Measurements from ENCODE around the gene BMERB1. TPM values are rescaled to one million over a fixed set of nuclear protein-coding genes. Genes with fewer than 3 reads are reported as not detected.
"Not testable (repeated sequence)": the region's sequence is repeated elsewhere in the genome, so short reads cannot be mapped to it uniquely, and the experiment has no call there.

BMERB1 gene
- total RNA-seq, 1 experiment from 2014 or later, result 80.0 TPM

- POLR2A ChIA-PET, result no interaction called here
- CTCF ChIA-PET, result no interaction called here
- H3K9me3 ChIP-seq (ENCODE audit: control insufficient read depth, insufficient read depth, low read depth, low read length), result no peaks in the 10 kb centered on the region
- ATAC-seq (no peak), DNase-seq (ENCODE audit: low read depth, low spot score) (no peak)
- H3K36me3 ChIP-seq (ENCODE audit: control insufficient read depth, insufficient read depth, low read length), result no peaks in the 10 kb centered on the region
- H3K4me3 ChIP-seq (ENCODE audit: low read depth in 2 of 2, low read length in 2 of 2), result no peak overlapping the region
- BruUV-seq (replicated peaks), result no TSS peak
- no peak for TF ChIP-seq TCF7L2 (IDR thresholded peaks at IDR 0.05; ENCODE audit: low read depth, low read length)
- no peak for TF ChIP-seq REST (IDR thresholded peaks at IDR 0.05; ENCODE audit: insufficient read depth in 1 of 2, low read depth in 2 of 2, low read length in 1 of 2)
- TF ChIP-seq SIN3A (IDR thresholded peaks at IDR 0.05; ENCODE audit: borderline replicate concordance, insufficient read depth, low read depth, low read length), result no peak
- no peak for TF ChIP-seq CTCF (IDR thresholded peaks at IDR 0.05)
- no peak for TF ChIP-seq POLR2AphosphoS5 (IDR thresholded peaks at IDR 0.05; ENCODE audit: low read depth, low read length)
- H3K27ac ChIP-seq (ENCODE audit: low read length), result no peak overlapping the region
- intact Hi-C loops (cut with micrococcal nuclease; ENCODE audit: unreplicated experiment) (no loop called here), in situ Hi-C loops (cut with HindIII; ENCODE audit: low pct_unique_long_range_greater_than_20kb, low sequenced_read_pairs) (no loop called here)
- no peaks in the 10 kb centered on the region for H3K4me1 ChIP-seq (ENCODE audit: control insufficient read depth, insufficient read depth, low read length)
- no peaks in the 10 kb centered on the region for H3K27me3 ChIP-seq (ENCODE audit: control insufficient read depth, insufficient read depth, low read length)
Observed at GRCh38 chr16:15401972-15402371, 32.4 kb upstream of the BMERB1 start.

GRCh38 chr16:15403392-15403995 is 30.9 kb upstream of the BMERB1 start:
- no peaks in the 10 kb centered on the region for H3K27me3 ChIP-seq (ENCODE audit: control insufficient read depth, insufficient read depth, low read length)
- CTCF ChIA-PET, result interaction anchor here (0.6 kb wide), 1 partner anchor 20 kb away, joined by 3 read pairs; no protein-coding TSS in a partner anchor
- DNase-seq (ENCODE audit: low read depth, low spot score) (no peak), ATAC-seq (no peak)
- no TSS peak for BruUV-seq (replicated peaks)
- H3K27ac ChIP-seq (ENCODE audit: low read length), result no peak overlapping the region
- no peaks in the 10 kb centered on the region for H3K9me3 ChIP-seq (ENCODE audit: control insufficient read depth, insufficient read depth, low read depth, low read length)
- no peak overlapping the region for H3K4me3 ChIP-seq (ENCODE audit: low read depth in 2 of 2, low read length in 2 of 2)
- POLR2A ChIA-PET, result interaction anchor here (0.5 to 0.6 kb wide), 2 partner anchors 40 to 300 kb away, joined by 3 read pairs; no protein-coding TSS in a partner anchor
- H3K36me3 ChIP-seq (ENCODE audit: control insufficient read depth, insufficient read depth, low read length), result no peaks in the 10 kb centered on the region
- H3K4me1 ChIP-seq (ENCODE audit: control insufficient read depth, insufficient read depth, low read length), result no peaks in the 10 kb centered on the region
- TF ChIP-seq CTCF (IDR thresholded peaks at IDR 0.05) (no peak), SIN3A (IDR thresholded peaks at IDR 0.05; ENCODE audit: borderline replicate concordance, insufficient read depth, low read depth, low read length) (no peak), REST (IDR thresholded peaks at IDR 0.05; ENCODE audit: insufficient read depth in 1 of 2, low read depth in 2 of 2, low read length in 1 of 2) (no peak), POLR2AphosphoS5 (IDR thresholded peaks at IDR 0.05; ENCODE audit: low read depth, low read length) (no peak), TCF7L2 (IDR thresholded peaks at IDR 0.05; ENCODE audit: low read depth, low read length) (no peak)
- in situ Hi-C loops (cut with HindIII; ENCODE audit: low pct_unique_long_range_greater_than_20kb, low sequenced_read_pairs), result no loop called here
- intact Hi-C loops (cut with micrococcal nuclease; ENCODE audit: unreplicated experiment), result no loop called here

- DNase-seq (ENCODE audit: low read depth, low spot score); H3K4me3 ChIP-seq (ENCODE audit: low read depth in 2 of 2, low read length in 2 of 2); H3K9me3 ChIP-seq (ENCODE audit: control insufficient read depth, insufficient read depth, low read depth, low read length); BruUV-seq (replicated peaks); H3K27ac ChIP-seq (ENCODE audit: low read length); H3K4me1 ChIP-seq (ENCODE audit: control insufficient read depth, insufficient read depth, low read length); H3K27me3 ChIP-seq (ENCODE audit: control insufficient read depth, insufficient read depth, low read length); in situ Hi-C loops (cut with HindIII; ENCODE audit: low pct_unique_long_range_greater_than_20kb, low sequenced_read_pairs); CTCF ChIA-PET; H3K36me3 ChIP-seq (ENCODE audit: control insufficient read depth, insufficient read depth, low read length); intact Hi-C loops (cut with micrococcal nuclease; ENCODE audit: unreplicated experiment): not testable (repeated sequence)
- POLR2A ChIA-PET, result interaction anchor here (0.5 kb wide), 1 partner anchor 39 kb away, joined by 3 read pairs; no protein-coding TSS in a partner anchor
- 0 out of 2 replicates have a peak, but pooled peaks have one; percentile 29 for ATAC-seq
Observed at GRCh38 chr16:15404091-15404490, 30.3 kb upstream of the BMERB1 start.
